WTC11 (cell line): ENCODE measurements around the gene SLC25A23.

ENCODE experiments used
- TP53 ChIP-seq: sonication (generic); formaldehyde crosslinking; IDR thresholded peaks from 2 replicates; pipeline ENCODE4 v1.8.1; 2023; ENCODE audit warnings: mild to moderate bottlenecking, missing genetic modification reagents
- TF ChIP-seq, protein P1 (sequence below): sonication (generic); formaldehyde crosslinking; conservative IDR thresholded peaks from 2 replicates; pipeline ENCODE4 v1.8.1; 2023; ENCODE audit warnings: mild to moderate bottlenecking, low read depth, missing genetic modification reagents, moderate library complexity

DNA sequence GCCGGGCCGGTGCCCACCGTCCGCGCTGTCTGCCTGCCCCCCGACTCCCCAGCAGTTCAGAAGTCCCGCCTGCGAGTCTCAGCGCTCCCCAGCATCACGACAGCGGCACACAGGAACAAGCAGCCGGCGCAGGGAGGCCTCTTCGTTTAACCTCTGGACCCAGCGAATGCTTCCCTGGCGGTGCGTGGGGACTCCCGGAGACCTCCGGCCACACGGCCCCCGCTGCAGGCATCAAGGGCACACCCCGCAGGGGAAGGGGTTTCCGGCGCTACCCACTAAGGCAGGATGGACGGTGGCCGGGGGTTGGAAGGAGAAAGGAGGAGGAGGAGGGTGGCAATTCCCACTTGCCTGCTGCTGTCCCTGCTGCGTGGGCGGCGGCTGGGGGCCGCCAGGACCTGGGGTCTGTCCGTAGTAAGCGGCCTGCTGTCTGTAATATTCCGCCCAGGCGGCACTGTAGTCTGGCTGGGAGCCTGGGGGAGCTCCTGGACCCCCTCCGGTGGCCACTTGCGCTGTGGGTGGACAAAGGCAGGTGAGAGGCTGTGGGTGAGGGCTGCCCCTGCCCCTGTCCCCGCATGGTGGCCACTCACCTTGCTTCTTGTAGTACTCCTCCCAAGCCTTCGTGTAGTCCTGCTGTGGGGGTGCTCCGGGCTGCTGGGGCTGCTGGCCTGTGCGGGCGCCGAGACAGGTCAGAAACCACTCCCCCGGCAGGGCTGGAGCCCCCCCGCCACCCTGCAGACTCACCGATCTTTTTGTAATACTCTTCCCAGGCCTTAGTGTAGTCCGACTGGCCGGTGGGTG lies 44.6 kb downstream of the SLC25A23 start:
- TF ChIP-seq, protein P1, sequence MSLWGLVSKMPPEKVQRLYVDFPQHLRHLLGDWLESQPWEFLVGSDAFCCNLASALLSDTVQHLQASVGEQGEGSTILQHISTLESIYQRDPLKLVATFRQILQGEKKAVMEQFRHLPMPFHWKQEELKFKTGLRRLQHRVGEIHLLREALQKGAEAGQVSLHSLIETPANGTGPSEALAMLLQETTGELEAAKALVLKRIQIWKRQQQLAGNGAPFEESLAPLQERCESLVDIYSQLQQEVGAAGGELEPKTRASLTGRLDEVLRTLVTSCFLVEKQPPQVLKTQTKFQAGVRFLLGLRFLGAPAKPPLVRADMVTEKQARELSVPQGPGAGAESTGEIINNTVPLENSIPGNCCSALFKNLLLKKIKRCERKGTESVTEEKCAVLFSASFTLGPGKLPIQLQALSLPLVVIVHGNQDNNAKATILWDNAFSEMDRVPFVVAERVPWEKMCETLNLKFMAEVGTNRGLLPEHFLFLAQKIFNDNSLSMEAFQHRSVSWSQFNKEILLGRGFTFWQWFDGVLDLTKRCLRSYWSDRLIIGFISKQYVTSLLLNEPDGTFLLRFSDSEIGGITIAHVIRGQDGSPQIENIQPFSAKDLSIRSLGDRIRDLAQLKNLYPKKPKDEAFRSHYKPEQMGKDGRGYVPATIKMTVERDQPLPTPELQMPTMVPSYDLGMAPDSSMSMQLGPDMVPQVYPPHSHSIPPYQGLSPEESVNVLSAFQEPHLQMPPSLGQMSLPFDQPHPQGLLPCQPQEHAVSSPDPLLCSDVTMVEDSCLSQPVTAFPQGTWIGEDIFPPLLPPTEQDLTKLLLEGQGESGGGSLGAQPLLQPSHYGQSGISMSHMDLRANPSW (CRISPR knock-in tag) = no peak
- TF ChIP-seq TP53 (CRISPR knock-in tag) = no peak
